Renal cortical epithelial cell (primary cell): ENCODE measurements around the gene LINC00632. TPM values are rescaled to one million over a fixed set of nuclear protein-coding genes. Genes with fewer than 3 reads are reported as not detected.
A peak's percentile ranks its signal among the peaks of the same experiment; 100 is the strongest.
"Not testable (repeated sequence)": the region's sequence is repeated elsewhere in the genome, so short reads cannot be mapped to it uniquely, and the experiment has no call there.

ENCODE experiments used
- DNase-seq: peaks from one replicate; pipeline ENCODE4 v3.0.0-alpha.2; 2011; ENCODE audit warnings: low read depth
- total RNA-seq: library from RNA; depleted of rRNA; stranded (reverse); fragments of >200 nt; gene quantifications from 2 replicates; pipeline ENCODE4 v1.2.3, GENCODE V29; 2014

Gene LINC00632
- under 0.01 and 0.35 TPM in 2 replicates for total RNA-seq

GRCh38 chrX:140709421-140709846 is at the start of gene LINC00632:
TSS of gene LINC00632 (plus strand) at chrX:140709759.
- no peak for DNase-seq

GRCh38 chrX:140661643-140662042 is 47.9 kb upstream of the LINC00632 start:
- DNase-seq: no peak

- peak; percentile 18 for DNase-seq
These were observed 44.6 kb upstream of the LINC00632 start for GRCh38 chrX:140664939-140665338.

GRCh38 chrX:140672840-140673731 is 36.5 kb upstream of the LINC00632 start:
- no peak for DNase-seq

- DNase-seq: no peak
These were observed 21.9 kb upstream of the LINC00632 start for GRCh38 chrX:140687706-140688105.

GRCh38 chrX:140691596-140691995 is 18.0 kb upstream of the LINC00632 start:
- not testable (repeated sequence) for DNase-seq

- no peak for DNase-seq
These were observed 11.9 kb upstream of the LINC00632 start for GRCh38 chrX:140697618-140698017.

GRCh38 chrX:140701480-140701879 is 8.1 kb upstream of the LINC00632 start:
- peak; percentile 9 for DNase-seq

GRCh38 chrX:140710710-140711109 is 1.2 kb downstream of the LINC00632 start:
- DNase-seq: no peak

- DNase-seq: no peak
These were observed 2.3 kb downstream of the LINC00632 start for GRCh38 chrX:140711894-140712293.

- DNase-seq: peak; percentile 52
These were observed 3.0 kb downstream of the LINC00632 start for GRCh38 chrX:140712413-140713173.

- DNase-seq: no peak
These were observed 3.6 kb downstream of the LINC00632 start for GRCh38 chrX:140713174-140713539.

- DNase-seq: no peak
These were observed 6.2 kb downstream of the LINC00632 start for GRCh38 chrX:140715787-140716186.

GRCh38 chrX:140723121-140723715 is 13.7 kb downstream of the LINC00632 start:
- DNase-seq: peak; percentile 26

- no peak for DNase-seq
These were observed 14.8 kb downstream of the LINC00632 start for GRCh38 chrX:140724309-140724708.

- peak; percentile 4 for DNase-seq
These were observed 15.2 kb downstream of the LINC00632 start for GRCh38 chrX:140724736-140725135.

GRCh38 chrX:140725500-140725899 is 15.9 kb downstream of the LINC00632 start:
- no peak for DNase-seq

GRCh38 chrX:140733766-140734342 is 24.3 kb downstream of the LINC00632 start:
- DNase-seq: peak; percentile 41

- DNase-seq: no peak
These were observed 34.5 kb downstream of the LINC00632 start for GRCh38 chrX:140744085-140744484.

- DNase-seq: no peak
These were observed 47.4 kb downstream of the LINC00632 start for GRCh38 chrX:140756941-140757340.

GRCh38 chrX:140762061-140762460 is 52.5 kb downstream of the LINC00632 start:
- peak; percentile 18 for DNase-seq

- DNase-seq: no peak
These were observed 54.9 kb downstream of the LINC00632 start for GRCh38 chrX:140764401-140764919.
